Calu3 (cell line): ENCODE measurements around the gene SIX3. TPM values are rescaled to one million over a fixed set of nuclear protein-coding genes. Genes with fewer than 3 reads are reported as not detected.

Experiments used
- BruUV-seq: library from RNA; stranded (reverse); fragments of 400-500 nt; replicated peaks from 2 replicates; lab custom pipeline; 2021; lab: Mats Ljungman, UMichigan
- CTCF ChIA-PET: fragments of 300-600 bp; sonication (Branson Sonifier 250); formaldehyde crosslinking; loops from one replicate; lab custom pipeline; 2022; ENCODE audit warnings: antibody characterized with exemption; lab: Charles Lee
- DNase-seq: peaks from one replicate; pipeline ENCODE4 v3.0.0; 2022
- H3K27ac Mint-ChIP-seq: one replicate; pipeline ENCODE4 v1.8.0; 2022; ENCODE audit warnings: mixed read lengths; ENCODE audit not compliant: unreplicated experiment
- H3K27me3 Mint-ChIP-seq: one replicate; pipeline ENCODE4 v1.8.0; 2022; ENCODE audit warnings: mixed read lengths; ENCODE audit not compliant: unreplicated experiment
- H3K36me3 Mint-ChIP-seq: one replicate; pipeline ENCODE4 v1.8.0; 2022; ENCODE audit warnings: mild to moderate bottlenecking, moderate library complexity, mixed read lengths; ENCODE audit not compliant: insufficient read depth, unreplicated experiment
- H3K4me1 Mint-ChIP-seq: one replicate; pipeline ENCODE4 v1.8.0; 2022; ENCODE audit warnings: mild to moderate bottlenecking, low read depth, mixed read lengths; ENCODE audit not compliant: unreplicated experiment
- H3K4me3 Mint-ChIP-seq: one replicate; pipeline ENCODE4 v1.8.0; 2022; ENCODE audit warnings: mild to moderate bottlenecking, low read depth, moderate library complexity, mixed read lengths; ENCODE audit not compliant: unreplicated experiment
- H3K9me3 Mint-ChIP-seq: one replicate; pipeline ENCODE4 v1.8.0; 2022; ENCODE audit warnings: low read depth, mixed read lengths; ENCODE audit not compliant: unreplicated experiment
- intact Hi-C: fragments of 100-400 bp; cut with micrococcal nuclease; formaldehyde crosslinking; loops from one replicate; pipeline ENCODE4 v1.10.0; 2022; ENCODE audit not compliant: unreplicated experiment
- total RNA-seq: library from RNA; stranded (reverse); gene quantifications from 2 replicates; pipeline ENCODE4 v1.2.3, GENCODE V29; 2022
- TF ChIP-seq, protein P1 (sequence below): fragments of 200-600 bp; IDR thresholded peaks from one replicate; pipeline ENCODE4 v1.8.0; 2022; ENCODE audit warnings: antibody characterized with exemption; ENCODE audit not compliant: unreplicated experiment

Gene SIX3
- total RNA-seq, 1 experiment from 2014 or later = not detected

DNA sequence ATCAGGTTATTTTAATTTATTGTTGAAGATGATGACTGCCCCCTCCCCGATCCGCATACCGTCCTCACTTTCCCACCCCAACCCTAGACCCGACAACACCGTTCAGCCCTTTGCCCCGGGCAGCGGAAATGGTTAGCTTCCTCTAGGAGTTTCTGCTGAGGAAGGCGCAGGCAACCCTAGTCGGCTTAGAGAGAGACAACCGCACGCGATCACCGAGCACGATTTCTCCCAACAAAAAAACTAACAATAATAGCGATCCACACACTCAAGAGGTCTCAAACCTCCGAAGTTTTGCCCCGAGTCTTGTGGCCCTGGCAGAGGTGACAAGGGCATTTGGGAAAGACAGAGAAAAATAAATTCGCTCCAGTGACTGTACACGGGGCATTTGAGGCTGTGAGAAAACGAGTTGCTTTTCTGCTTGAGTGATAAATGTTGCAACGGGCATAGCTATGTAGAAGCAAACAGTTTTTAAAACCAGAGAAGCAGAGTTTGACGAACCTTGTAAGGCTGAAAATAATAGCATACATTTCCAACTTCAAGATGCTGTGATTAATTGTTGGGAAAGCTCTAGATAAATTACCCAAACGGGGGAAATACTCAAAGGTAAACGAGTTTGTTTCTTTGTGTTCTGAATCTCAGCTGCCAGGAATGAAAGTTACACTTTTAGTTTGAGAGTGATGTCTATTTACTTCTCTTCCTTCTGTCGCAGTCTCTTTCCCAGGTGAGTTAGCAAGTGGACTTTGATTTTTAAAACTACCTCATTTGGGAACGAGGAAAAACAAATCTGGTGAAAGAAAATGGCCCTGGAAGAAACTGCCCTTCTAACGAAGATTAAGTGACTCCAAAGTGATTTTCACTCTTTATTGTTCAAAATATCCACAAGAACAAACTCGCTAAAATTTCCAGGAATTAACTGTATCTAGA, 11.0 kb upstream of the SIX3 start:
- CTCF ChIA-PET = no interaction called here
- no peak for DNase-seq
- no TSS peak for BruUV-seq
- Mint-ChIP-seq H3K27me3 (peaks cover 83% of the 10 kb centered on the region), H3K9me3 (no peaks in the 10 kb centered on the region), H3K27ac (no peak overlapping the region), H3K36me3 (peaks cover 6% of the 10 kb centered on the region), H3K4me1 (peaks cover 11% of the 10 kb centered on the region), H3K4me3 (no peak overlapping the region)
- TF ChIP-seq, protein P1, sequence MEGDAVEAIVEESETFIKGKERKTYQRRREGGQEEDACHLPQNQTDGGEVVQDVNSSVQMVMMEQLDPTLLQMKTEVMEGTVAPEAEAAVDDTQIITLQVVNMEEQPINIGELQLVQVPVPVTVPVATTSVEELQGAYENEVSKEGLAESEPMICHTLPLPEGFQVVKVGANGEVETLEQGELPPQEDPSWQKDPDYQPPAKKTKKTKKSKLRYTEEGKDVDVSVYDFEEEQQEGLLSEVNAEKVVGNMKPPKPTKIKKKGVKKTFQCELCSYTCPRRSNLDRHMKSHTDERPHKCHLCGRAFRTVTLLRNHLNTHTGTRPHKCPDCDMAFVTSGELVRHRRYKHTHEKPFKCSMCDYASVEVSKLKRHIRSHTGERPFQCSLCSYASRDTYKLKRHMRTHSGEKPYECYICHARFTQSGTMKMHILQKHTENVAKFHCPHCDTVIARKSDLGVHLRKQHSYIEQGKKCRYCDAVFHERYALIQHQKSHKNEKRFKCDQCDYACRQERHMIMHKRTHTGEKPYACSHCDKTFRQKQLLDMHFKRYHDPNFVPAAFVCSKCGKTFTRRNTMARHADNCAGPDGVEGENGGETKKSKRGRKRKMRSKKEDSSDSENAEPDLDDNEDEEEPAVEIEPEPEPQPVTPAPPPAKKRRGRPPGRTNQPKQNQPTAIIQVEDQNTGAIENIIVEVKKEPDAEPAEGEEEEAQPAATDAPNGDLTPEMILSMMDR = no peak
- intact Hi-C loops = no loop called here

DNA sequence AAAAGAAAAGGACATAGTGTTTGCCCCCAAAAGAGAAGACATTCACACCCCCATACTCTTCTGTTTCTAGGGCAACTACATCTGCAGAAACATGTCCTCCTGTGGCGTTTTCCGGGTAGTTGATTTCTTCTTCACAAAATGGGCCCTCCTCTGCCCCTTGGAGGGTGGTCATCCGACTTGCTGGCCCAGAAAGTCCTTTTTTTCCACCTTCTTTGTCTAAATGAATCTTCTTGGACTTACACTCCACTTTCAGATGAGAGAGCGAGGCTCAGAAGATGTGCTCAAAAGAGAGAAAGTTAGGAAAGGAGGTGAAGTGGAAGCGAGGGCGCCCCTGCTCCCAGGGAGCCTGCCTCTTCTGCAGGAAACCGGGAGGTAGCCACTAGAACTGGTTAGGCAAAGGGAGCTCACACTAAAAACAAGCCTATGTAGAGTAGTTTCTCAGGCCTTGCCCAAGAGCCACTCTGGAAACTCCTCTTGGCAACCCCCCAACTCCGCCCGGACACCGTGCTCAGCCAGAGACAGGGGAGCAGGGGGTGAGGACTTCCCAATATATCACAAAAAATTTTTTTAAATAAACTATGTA, 10.2 kb upstream of the SIX3 start:
- Mint-ChIP-seq H3K36me3 (peaks cover 6% of the 10 kb centered on the region), H3K9me3 (no peaks in the 10 kb centered on the region), H3K4me3 (no peak overlapping the region), H3K27me3 (peaks cover 83% of the 10 kb centered on the region), H3K27ac (no peak overlapping the region), H3K4me1 (peaks cover 13% of the 10 kb centered on the region)
- intact Hi-C loops = no loop called here
- DNase-seq = no peak
- BruUV-seq = no TSS peak
- CTCF ChIA-PET = no interaction called here
- TF ChIP-seq, protein P1 = no peak

DNA sequence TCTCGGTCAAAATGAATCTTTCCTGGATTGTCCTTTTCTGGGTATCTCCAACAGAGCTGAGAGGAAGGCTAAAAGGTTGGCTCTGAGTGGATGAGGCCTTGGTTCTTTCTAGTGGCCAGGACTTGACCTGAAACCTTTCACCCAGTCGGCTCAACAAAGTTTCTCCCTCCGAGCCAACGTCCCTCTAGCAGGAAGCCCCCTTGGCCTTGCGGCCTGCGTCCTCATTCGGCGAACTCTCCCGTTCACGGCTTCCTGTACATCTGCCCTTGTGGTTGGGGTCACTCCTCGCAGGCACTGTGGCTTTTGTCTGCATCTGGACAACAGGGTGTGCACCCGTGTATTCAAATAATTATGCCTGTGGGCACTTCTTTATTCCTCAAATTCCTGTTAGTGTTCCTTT, 9.4 kb upstream of the SIX3 start:
- H3K27me3 Mint-ChIP-seq = peaks cover 90% of the 10 kb centered on the region
- TF ChIP-seq, protein P1 = no peak
- no TSS peak for BruUV-seq
- peaks cover 13% of the 10 kb centered on the region for H3K4me1 Mint-ChIP-seq
- intact Hi-C loops = no loop called here
- H3K27ac Mint-ChIP-seq = no peak overlapping the region
- H3K36me3 Mint-ChIP-seq = peaks cover 6% of the 10 kb centered on the region
- no peaks in the 10 kb centered on the region for H3K9me3 Mint-ChIP-seq
- CTCF ChIA-PET = no interaction called here
- no peak for DNase-seq
- no peak overlapping the region for H3K4me3 Mint-ChIP-seq

DNA sequence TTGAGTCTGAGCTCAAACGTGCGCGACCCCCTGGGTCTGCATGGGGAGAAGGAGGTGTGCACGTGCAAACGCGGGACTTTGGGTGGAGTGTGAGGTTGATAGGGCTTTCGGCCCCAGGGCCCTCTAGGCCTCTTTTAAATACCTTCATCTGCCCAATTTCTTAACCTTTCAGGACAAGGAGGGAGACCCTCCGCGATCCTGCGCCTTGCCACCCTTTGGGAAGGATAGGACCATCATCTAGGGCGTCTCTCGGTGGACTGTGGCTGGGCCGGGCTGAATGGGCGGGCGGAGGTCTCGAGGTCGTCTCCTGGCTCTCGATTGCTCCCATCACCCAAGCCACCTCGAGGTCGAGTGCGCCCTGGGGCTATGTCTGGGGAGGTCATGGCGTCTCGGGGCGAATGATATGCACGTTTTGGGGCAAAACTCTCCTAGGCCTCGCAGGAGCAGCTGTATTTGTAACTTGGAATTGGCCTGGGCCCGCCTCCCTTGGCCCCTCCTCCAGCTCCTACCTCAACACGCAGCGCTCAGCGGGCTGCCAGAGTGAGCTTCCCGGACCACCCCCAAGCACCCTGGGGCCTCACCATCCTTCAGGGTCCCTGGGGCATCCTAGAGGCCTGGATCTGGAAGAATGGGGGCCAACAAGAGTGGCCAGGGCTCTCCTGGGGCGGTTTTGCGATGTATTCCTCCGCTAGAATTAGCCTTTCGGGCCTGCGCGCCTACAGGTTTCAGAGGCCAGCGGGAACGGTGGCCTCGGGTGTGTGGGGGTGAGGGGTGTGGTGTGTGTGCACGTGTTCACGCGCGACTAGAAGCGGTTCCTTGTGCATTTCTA, 8.7 kb upstream of the SIX3 start:
- H3K27me3 Mint-ChIP-seq = peaks cover 87% of the 10 kb centered on the region
- no peaks in the 10 kb centered on the region for H3K9me3 Mint-ChIP-seq
- peaks cover 13% of the 10 kb centered on the region for H3K4me1 Mint-ChIP-seq
- H3K36me3 Mint-ChIP-seq = peaks cover 6% of the 10 kb centered on the region
- no peak overlapping the region for H3K27ac Mint-ChIP-seq
- H3K4me3 Mint-ChIP-seq = no peak overlapping the region
- intact Hi-C loops = no loop called here
- no TSS peak for BruUV-seq
- DNase-seq = no peak
- CTCF ChIA-PET = no interaction called here
- TF ChIP-seq, protein P1 = no peak
